Neural cell (in vitro differentiated cells): Measurements from ENCODE around the gene ERBB2.

ENCODE experiments used
- POLR2AphosphoS5 ChIP-seq: IDR thresholded peaks from 2 replicates; pipeline ENCODE4 v1.6.1; 2012
- TAF1 ChIP-seq: IDR thresholded peaks from 2 replicates; pipeline ENCODE4 v1.6.1; 2012; ENCODE audit warnings: low read depth
- TF ChIP-seq, protein P1 (sequence below): fragments of 450-650 bp; IDR thresholded peaks from 2 replicates; pipeline ENCODE4 v1.5.1; 2014; ENCODE audit warnings: antibody characterized with exemption, mild to moderate bottlenecking, moderate library complexity; ENCODE audit not compliant: poor library complexity, severe bottlenecking

DNA sequence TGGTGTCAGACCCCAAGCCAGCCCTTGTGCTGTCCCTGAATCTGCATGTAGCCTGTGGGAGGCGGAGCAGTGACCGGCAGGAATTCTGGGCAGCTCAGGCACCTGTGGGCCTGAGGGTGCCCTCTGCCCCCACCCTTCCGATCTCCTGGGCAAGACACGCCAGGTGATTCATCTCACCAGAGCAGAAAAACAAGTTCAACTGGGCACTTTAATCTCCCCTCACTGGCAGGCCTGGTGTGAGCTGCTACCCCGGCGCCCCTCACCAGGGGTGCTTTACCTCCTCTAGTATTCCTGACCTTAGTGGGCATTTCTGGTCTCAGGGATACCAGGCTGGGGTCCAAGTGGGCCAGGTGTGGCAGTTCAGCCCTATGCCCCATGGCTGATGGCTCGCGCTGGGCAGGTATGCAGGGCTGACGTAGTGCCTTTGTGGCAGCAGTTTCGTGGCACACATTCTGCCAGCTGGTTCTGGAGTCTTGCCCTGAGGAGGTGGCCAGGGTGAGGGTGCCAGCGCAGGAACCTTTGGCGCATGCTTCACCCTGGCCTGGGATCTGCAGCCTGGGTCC, 6.0 kb downstream of the ERBB2 start:
- TF ChIP-seq TAF1 = no peak
- TF ChIP-seq, protein P1, sequence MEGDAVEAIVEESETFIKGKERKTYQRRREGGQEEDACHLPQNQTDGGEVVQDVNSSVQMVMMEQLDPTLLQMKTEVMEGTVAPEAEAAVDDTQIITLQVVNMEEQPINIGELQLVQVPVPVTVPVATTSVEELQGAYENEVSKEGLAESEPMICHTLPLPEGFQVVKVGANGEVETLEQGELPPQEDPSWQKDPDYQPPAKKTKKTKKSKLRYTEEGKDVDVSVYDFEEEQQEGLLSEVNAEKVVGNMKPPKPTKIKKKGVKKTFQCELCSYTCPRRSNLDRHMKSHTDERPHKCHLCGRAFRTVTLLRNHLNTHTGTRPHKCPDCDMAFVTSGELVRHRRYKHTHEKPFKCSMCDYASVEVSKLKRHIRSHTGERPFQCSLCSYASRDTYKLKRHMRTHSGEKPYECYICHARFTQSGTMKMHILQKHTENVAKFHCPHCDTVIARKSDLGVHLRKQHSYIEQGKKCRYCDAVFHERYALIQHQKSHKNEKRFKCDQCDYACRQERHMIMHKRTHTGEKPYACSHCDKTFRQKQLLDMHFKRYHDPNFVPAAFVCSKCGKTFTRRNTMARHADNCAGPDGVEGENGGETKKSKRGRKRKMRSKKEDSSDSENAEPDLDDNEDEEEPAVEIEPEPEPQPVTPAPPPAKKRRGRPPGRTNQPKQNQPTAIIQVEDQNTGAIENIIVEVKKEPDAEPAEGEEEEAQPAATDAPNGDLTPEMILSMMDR = no peak
- TF ChIP-seq POLR2AphosphoS5 = no peak
